Daoy (cell line): ENCODE results near the gene STAB1. TPM values are rescaled to one million over a fixed set of nuclear protein-coding genes. Genes with fewer than 3 reads are reported as not detected.

ENCODE experiments used
- DNase-seq: peaks from one replicate; pipeline ENCODE4 v3.0.0-alpha.2; 2015; ENCODE audit warnings: low read depth
- total RNA-seq: library from RNA; depleted of rRNA; stranded (reverse); fragments of >200 nt; shearing (Covaris generic); gene quantifications from 2 replicates; pipeline ENCODE4 v1.2.3, GENCODE V29; 2014; rRNA removed

The STAB1 gene
- total RNA-seq, 1 experiment from 2014 or later, result not detected

GRCh38 chr3:52563984-52564383, 68.8 kb downstream of the STAB1 start:
- DNase-seq, result no peak

GRCh38 chr3:52568069-52568468, 72.9 kb downstream of the STAB1 start:
- no peak for DNase-seq

- no peak for DNase-seq
Measured at GRCh38 chr3:52570076-52570475, 74.9 kb downstream of the STAB1 start.

- no peak for DNase-seq
Measured at GRCh38 chr3:52572221-52572620, 77.1 kb downstream of the STAB1 start.

Other genes with a start within 250 kb of the STAB1 start
- 2.3 and 6.6 TPM in 2 replicates for gene PPM1M, start 249.6 kb upstream of the STAB1 start, total RNA-seq
- gene WDR82, start 216.7 kb upstream of the STAB1 start, total RNA-seq, result 27.7 and 31.1 TPM in 2 replicates
- gene GLYCTK, start 207.5 kb upstream of the STAB1 start, total RNA-seq, result 5.3 and 5.7 TPM in 2 replicates
- gene DNAH1, start 179.0 kb upstream of the STAB1 start, total RNA-seq, result 0.74 and 1.8 TPM in 2 replicates
- gene BAP1, start 85.3 kb upstream of the STAB1 start, total RNA-seq, result 38.2 and 47.8 TPM in 2 replicates
- gene PHF7, start 84.7 kb upstream of the STAB1 start, total RNA-seq, result 8.6 and 12.4 TPM in 2 replicates
- 0.34 TPM in 1 of 2 replicates, not detected in the other for gene SEMA3G, start 50.2 kb upstream of the STAB1 start, total RNA-seq
- gene TNNC1, start 41.3 kb upstream of the STAB1 start, total RNA-seq, result not detected in 2 replicates
- gene NISCH, start 39.7 kb upstream of the STAB1 start, total RNA-seq, result 18.7 and 19.0 TPM in 2 replicates
- gene NT5DC2, start 38.5 kb downstream of the STAB1 start, total RNA-seq, result 68.6 and 73.1 TPM in 2 replicates
- gene UQCC5, start 41.3 kb downstream of the STAB1 start, total RNA-seq, result 3.8 and 13.9 TPM in 2 replicates
- gene PBRM1, start 190.6 kb downstream of the STAB1 start, total RNA-seq, result 34.1 and 36.7 TPM in 2 replicates
- 203 and 268 TPM in 2 replicates for gene GNL3, start 190.7 kb downstream of the STAB1 start, total RNA-seq
- 37.7 and 62.4 TPM in 2 replicates for gene GLT8D1, start 210.5 kb downstream of the STAB1 start, total RNA-seq
- 120 and 132 TPM in 2 replicates for gene SPCS1, start 210.8 kb downstream of the STAB1 start, total RNA-seq